Gastrocnemius medialis (tissue), 4 donors: Measurements from ENCODE around the gene IGSF21.
"Not testable (repeated sequence)": the region's sequence is repeated elsewhere in the genome, so short reads cannot be mapped to it uniquely, and the experiment has no call there.

Source experiments
- POLR2A ChIP-seq, 2 donors: fragments of 450-650 bp; IDR thresholded peaks; one replicate each; pipeline ENCODE4 v1.6.1; 2017; ENCODE audit warnings: antibody characterized with exemption in 2 of 2, mild to moderate bottlenecking in 2 of 2, moderate library complexity in 2 of 2
- TF ChIP-seq, protein P1 (sequence below), 5 experiments: fragments of 450-650 bp in 3 of 5; fragments of 200-600 bp in 2 of 5; sonication (generic) in 2 of 5; IDR thresholded peaks in 4 of 5; conservative IDR thresholded peaks in 1 of 5; 1 replicate in 4 of 5; 2 replicates in 1 of 5; pipeline ENCODE4 v1.5.1; 2016 to 2019; ENCODE audit warnings: antibody characterized with exemption in 5 of 5, mild to moderate bottlenecking in 3 of 5, moderate library complexity in 3 of 5

GRCh38 chr1:18165640-18166039 lies 58.0 kb downstream of the IGSF21 start:
- TF ChIP-seq, protein P1, sequence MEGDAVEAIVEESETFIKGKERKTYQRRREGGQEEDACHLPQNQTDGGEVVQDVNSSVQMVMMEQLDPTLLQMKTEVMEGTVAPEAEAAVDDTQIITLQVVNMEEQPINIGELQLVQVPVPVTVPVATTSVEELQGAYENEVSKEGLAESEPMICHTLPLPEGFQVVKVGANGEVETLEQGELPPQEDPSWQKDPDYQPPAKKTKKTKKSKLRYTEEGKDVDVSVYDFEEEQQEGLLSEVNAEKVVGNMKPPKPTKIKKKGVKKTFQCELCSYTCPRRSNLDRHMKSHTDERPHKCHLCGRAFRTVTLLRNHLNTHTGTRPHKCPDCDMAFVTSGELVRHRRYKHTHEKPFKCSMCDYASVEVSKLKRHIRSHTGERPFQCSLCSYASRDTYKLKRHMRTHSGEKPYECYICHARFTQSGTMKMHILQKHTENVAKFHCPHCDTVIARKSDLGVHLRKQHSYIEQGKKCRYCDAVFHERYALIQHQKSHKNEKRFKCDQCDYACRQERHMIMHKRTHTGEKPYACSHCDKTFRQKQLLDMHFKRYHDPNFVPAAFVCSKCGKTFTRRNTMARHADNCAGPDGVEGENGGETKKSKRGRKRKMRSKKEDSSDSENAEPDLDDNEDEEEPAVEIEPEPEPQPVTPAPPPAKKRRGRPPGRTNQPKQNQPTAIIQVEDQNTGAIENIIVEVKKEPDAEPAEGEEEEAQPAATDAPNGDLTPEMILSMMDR (IDR thresholded peaks at IDR 0.05 in 4 of 5, conservative IDR thresholded peaks at IDR 0.05 in 1 of 5), result not testable (repeated sequence)
- not testable (repeated sequence) for TF ChIP-seq POLR2A (IDR thresholded peaks at IDR 0.05)
